ENCODE data around the gene FDX2.
A peak's percentile ranks its signal among the peaks of the same experiment; 100 is the strongest.

FDX2 gene

DNA sequence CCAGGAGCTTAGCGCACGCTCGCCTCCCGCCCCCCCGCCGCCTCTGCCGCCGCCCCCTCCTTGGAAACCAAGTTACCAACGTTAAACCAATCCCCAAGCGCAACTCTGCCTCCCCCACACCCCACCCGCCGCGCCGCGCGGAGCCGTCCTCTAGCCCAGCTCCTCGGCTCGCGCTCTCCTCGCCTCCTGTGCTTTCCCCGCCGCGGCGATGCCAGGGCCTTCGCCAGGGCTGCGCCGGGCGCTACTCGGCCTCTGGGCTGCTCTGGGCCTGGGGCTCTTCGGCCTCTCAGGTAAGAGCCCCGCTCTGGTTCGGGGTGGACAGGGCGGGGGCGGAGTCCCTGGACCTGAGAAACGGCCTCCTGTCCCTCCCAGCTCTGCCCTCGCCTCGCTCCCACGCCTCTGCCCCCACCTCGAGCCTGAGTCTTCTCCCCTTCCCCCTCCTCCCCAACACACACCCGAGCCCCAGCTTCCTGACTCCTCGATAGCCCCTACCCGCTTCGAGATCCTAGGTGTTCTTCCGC is 25.9 kb downstream of the FDX2 start, which contains the start of gene ICAM5:
TSS of gene ICAM5 (plus strand) at position 117 of the 521 bp plus-strand sequence. CDS start at position 209, 92 bp downstream.
- Histone ChIP-seq H3K14ac (ENCODE audit: low read length in 2 of 2) (no peak within 1 kb of the TSS), H3K79me1 (replicated peaks; ENCODE audit: low read length, poor library complexity, severe bottlenecking) (no peaks in the 10 kb centered on the region), H3K23ac (ENCODE audit: low read length in 2 of 2) (peak within 1 kb of the TSS in 1 of 2 experiments; percentile 92), H4K8ac (ENCODE audit: low read length) (no peak within 1 kb of the TSS), H2AK5ac (ENCODE audit: low read length, severe bottlenecking) (no peak within 1 kb of the TSS), H3K4ac (ENCODE audit: low read depth in 1 of 2, low read length in 2 of 2) (no peak within 1 kb of the TSS), H2BK5ac (ENCODE audit: low read depth, low read length, poor library complexity, severe bottlenecking) (no peak within 1 kb of the TSS), H3K4me2 (ENCODE audit: low read length, poor library complexity, severe bottlenecking) (peak within 1 kb of the TSS; percentile 78), H3K9me3 (ENCODE audit: control insufficient read depth, low read length) (peaks cover 9% of the 10 kb centered on the region), H4K91ac (ENCODE audit: low read length) (no peak within 1 kb of the TSS), H2BK120ac (ENCODE audit: low read depth, low read length) (no peak within 1 kb of the TSS), H2BK12ac (ENCODE audit: low read length in 2 of 2) (peak within 1 kb of the TSS in 1 of 2 experiments; percentile 11), H3K27me3 (ENCODE audit: control insufficient read depth in 1 of 2, insufficient read depth in 1 of 2, low read length in 2 of 2) (peaks cover 79 to 89% of the 10 kb centered on the region in 2 experiments), H3K9ac (ENCODE audit: low read length) (no peak within 1 kb of the TSS), H3K4me1 (ENCODE audit: control insufficient read depth, insufficient read depth, low read depth, low read length) (peaks cover 56% of the 10 kb centered on the region), H3K36me3 (ENCODE audit: control insufficient read depth in 1 of 2, insufficient read depth in 2 of 2, low read depth in 1 of 2, low read length in 2 of 2) (peaks cover 8 to 14% of the 10 kb centered on the region in 2 experiments), H3K18ac (ENCODE audit: low read depth in 1 of 2, low read length in 2 of 2) (peak within 1 kb of the TSS in 1 of 2 experiments; percentile 50), H2AFZ (ENCODE audit: low read depth, low read length) (peak within 1 kb of the TSS; percentile 18), H2BK15ac (ENCODE audit: low read depth, poor library complexity, severe bottlenecking) (peak within 1 kb of the TSS; percentile 31), H3K4me3 (ENCODE audit: insufficient read depth in 1 of 2, low read depth in 1 of 2, low read length in 2 of 2) (peak within 1 kb of the TSS; percentile 43 to 56), H3K27ac (ENCODE audit: low read length, poor library complexity, severe bottlenecking) (no peak within 1 kb of the TSS)
- no peak for DNase-seq
- 4% methylated on average over 45 of the region's 45 CpGs for WGBS

DNA sequence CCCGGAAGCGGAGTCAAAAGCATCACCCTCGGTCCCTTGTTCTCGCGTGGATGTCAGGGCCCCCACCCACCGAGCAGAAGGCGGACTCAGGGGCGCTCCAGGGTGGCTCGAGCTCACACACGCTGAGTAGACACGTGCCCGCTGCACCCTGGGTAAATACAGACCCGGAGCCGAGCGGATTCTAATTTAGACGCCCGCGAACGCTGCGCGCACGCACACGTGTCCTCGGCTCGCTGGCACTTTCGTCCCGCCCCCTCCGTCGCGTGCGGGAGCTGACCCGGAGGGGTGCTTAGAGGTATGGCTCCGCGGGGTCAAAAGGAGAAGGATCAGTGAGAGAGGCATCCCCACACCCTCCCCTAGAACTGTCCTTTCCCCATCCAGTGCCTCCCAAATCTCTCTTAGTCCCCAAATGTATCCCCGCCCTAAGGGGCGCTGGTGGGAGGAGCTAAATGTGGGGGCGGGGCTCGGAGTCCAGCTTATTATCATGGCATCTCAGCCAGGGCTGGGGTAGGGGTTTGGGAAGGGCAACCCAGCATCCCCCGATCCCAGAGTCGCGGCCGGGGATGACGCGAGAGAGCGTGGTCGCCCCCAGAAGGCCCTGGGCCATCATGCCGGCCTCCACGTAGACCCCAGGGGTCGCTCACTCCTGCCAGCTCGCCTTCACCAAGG is 26.5 kb downstream of the FDX2 start:
- H4K8ac ChIP-seq (ENCODE audit: low read length), result no peak overlapping the region
- H3K4me3 ChIP-seq (ENCODE audit: insufficient read depth in 1 of 2, low read depth in 1 of 2, low read length in 2 of 2), result peak overlapping the region; percentile 35 to 53
- peak overlapping the region; percentile 68 for H3K4me2 ChIP-seq (ENCODE audit: low read length, poor library complexity, severe bottlenecking)
- no peak overlapping the region for H2BK12ac ChIP-seq (ENCODE audit: low read length in 2 of 2)
- peak overlapping the region; percentile 18 for H2AFZ ChIP-seq (ENCODE audit: low read depth, low read length)
- peak overlapping the region in 1 of 2 experiments; percentile 50 for H3K18ac ChIP-seq (ENCODE audit: low read depth in 1 of 2, low read length in 2 of 2)
- no peak overlapping the region for H3K4ac ChIP-seq (ENCODE audit: low read depth in 1 of 2, low read length in 2 of 2)
- peaks cover 73 to 83% of the 10 kb centered on the region in 2 experiments for H3K27me3 ChIP-seq (ENCODE audit: control insufficient read depth in 1 of 2, insufficient read depth in 1 of 2, low read length in 2 of 2)
- peak; percentile 62 for DNase-seq
- H3K36me3 ChIP-seq (ENCODE audit: control insufficient read depth in 1 of 2, insufficient read depth in 2 of 2, low read depth in 1 of 2, low read length in 2 of 2), result peaks cover 14 to 20% of the 10 kb centered on the region in 2 experiments
- no peaks in the 10 kb centered on the region for H3K79me1 ChIP-seq (replicated peaks; ENCODE audit: low read length, poor library complexity, severe bottlenecking)
- H2BK5ac ChIP-seq (ENCODE audit: low read depth, low read length, poor library complexity, severe bottlenecking), result no peak overlapping the region
- H3K9me3 ChIP-seq (ENCODE audit: control insufficient read depth, low read length), result peaks cover 9% of the 10 kb centered on the region
- no peak overlapping the region for H3K14ac ChIP-seq (ENCODE audit: low read length in 2 of 2)
- H3K4me1 ChIP-seq (ENCODE audit: control insufficient read depth, insufficient read depth, low read depth, low read length), result peaks cover 55% of the 10 kb centered on the region
- no peak overlapping the region for H3K9ac ChIP-seq (ENCODE audit: low read length)
- H2AK5ac ChIP-seq (ENCODE audit: low read length, severe bottlenecking), result no peak overlapping the region
- H3K23ac ChIP-seq (ENCODE audit: low read length in 2 of 2), result no peak overlapping the region
- no peak overlapping the region for H4K91ac ChIP-seq (ENCODE audit: low read length)
- no peak overlapping the region for H2BK120ac ChIP-seq (ENCODE audit: low read depth, low read length)
- WGBS, result 2% methylated on average over 37 of the region's 50 CpGs
- H2BK15ac ChIP-seq (ENCODE audit: low read depth, poor library complexity, severe bottlenecking), result peak overlapping the region; percentile 31
- H3K27ac ChIP-seq (ENCODE audit: low read length, poor library complexity, severe bottlenecking), result no peak overlapping the region

DNA sequence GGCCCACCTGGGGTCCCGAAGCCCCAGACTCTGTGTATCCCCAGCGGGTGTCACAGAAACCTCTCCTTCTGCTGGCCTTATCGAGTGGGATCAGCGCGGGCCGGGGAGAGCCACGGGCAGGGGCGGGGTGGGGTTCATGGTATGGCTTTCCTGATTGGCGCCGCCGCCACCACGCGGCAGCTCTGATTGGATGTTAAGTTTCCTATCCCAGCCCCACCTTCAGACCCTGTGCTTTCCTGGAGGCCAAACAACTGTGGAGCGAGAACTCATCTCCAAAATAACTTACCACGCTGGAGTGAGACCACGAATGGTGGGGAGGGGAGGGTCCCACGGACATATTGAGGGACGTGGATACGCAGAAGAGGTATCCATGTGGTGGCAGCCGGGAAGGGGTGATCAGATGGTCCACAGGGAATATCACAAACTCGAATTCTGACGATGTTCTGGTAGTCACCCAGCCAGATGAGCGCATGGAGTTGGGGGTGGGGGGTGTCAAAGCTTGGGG is 27.1 kb downstream of the FDX2 start:
- 8% methylated on average over 17 of the region's 23 CpGs for WGBS
- H2AFZ ChIP-seq (ENCODE audit: low read depth, low read length), result peak overlapping the region; percentile 8
- peak; percentile 50 for DNase-seq

More for the DNA sequence above, 27.1 kb downstream of the FDX2 start:
- Histone ChIP-seq H3K4me3 (ENCODE audit: insufficient read depth in 1 of 2, low read depth in 1 of 2, low read length in 2 of 2) (peak overlapping the region; percentile 35 to 53), H3K79me1 (replicated peaks; ENCODE audit: low read length, poor library complexity, severe bottlenecking) (no peaks in the 10 kb centered on the region), H3K27ac (ENCODE audit: low read length, poor library complexity, severe bottlenecking) (no peak overlapping the region), H3K27me3 (ENCODE audit: control insufficient read depth in 1 of 2, insufficient read depth in 1 of 2, low read length in 2 of 2) (peaks cover 67 to 77% of the 10 kb centered on the region in 2 experiments), H2BK120ac (ENCODE audit: low read depth, low read length) (no peak overlapping the region), H3K4me2 (ENCODE audit: low read length, poor library complexity, severe bottlenecking) (peak overlapping the region; percentile 68), H2BK5ac (ENCODE audit: low read depth, low read length, poor library complexity, severe bottlenecking) (no peak overlapping the region), H4K91ac (ENCODE audit: low read length) (no peak overlapping the region), H3K36me3 (ENCODE audit: control insufficient read depth in 1 of 2, insufficient read depth in 2 of 2, low read depth in 1 of 2, low read length in 2 of 2) (peaks cover 18 to 26% of the 10 kb centered on the region in 2 experiments), H2AK5ac (ENCODE audit: low read length, severe bottlenecking) (no peak overlapping the region), H3K23ac (ENCODE audit: low read length in 2 of 2) (no peak overlapping the region), H3K18ac (ENCODE audit: low read depth in 1 of 2, low read length in 2 of 2) (peak overlapping the region in 1 of 2 experiments; percentile 50), H3K4ac (ENCODE audit: low read depth in 1 of 2, low read length in 2 of 2) (no peak overlapping the region), H3K9ac (ENCODE audit: low read length) (no peak overlapping the region), H4K8ac (ENCODE audit: low read length) (no peak overlapping the region), H3K14ac (ENCODE audit: low read length in 2 of 2) (no peak overlapping the region), H2BK15ac (ENCODE audit: low read depth, poor library complexity, severe bottlenecking) (no peak overlapping the region), H3K4me1 (ENCODE audit: control insufficient read depth, insufficient read depth, low read depth, low read length) (peaks cover 53% of the 10 kb centered on the region), H3K9me3 (ENCODE audit: control insufficient read depth, low read length) (peaks cover 7% of the 10 kb centered on the region), H2BK12ac (ENCODE audit: low read length in 2 of 2) (no peak overlapping the region)

Measured in mesenchymal stem cell (in vitro differentiated cells and primary cell).